PFSK-1 (cell line): ENCODE data around the gene TTLL11.

Source experiments
- FOXP2 ChIP-seq: optimal IDR thresholded peaks from 2 replicates; pipeline ENCODE3; 2011; ENCODE audit warnings: borderline replicate concordance, control low read depth, inconsistent platforms; ENCODE audit not compliant: insufficient read depth; ENCODE audit errors: extremely low read length, extremely low read depth
- POLR2AphosphoS5 ChIP-seq: IDR thresholded peaks from 2 replicates; pipeline ENCODE4 v1.6.1; 2012; ENCODE audit warnings: low read depth, mild to moderate bottlenecking, control low read depth, low read length, moderate library complexity
- SIN3A ChIP-seq: IDR thresholded peaks from 2 replicates; pipeline ENCODE4 v1.6.1; 2012; ENCODE audit warnings: mild to moderate bottlenecking, low read length, moderate library complexity, borderline replicate concordance; ENCODE audit not compliant: insufficient read depth
- TAF1 ChIP-seq: IDR thresholded peaks from 2 replicates; pipeline ENCODE4 v1.6.1; 2012; ENCODE audit warnings: low read length, control low read depth, borderline replicate concordance; ENCODE audit not compliant: insufficient read depth
- TF ChIP-seq, protein P1 (sequence below), 2 experiments: IDR thresholded peaks; 2 replicates each; pipeline versions ENCODE4 v1.6.1 to v1.8.0; 2011 to 2012; ENCODE audit warnings: low read depth in 2 of 2, low read length in 2 of 2, control low read depth in 1 of 2, inconsistent platforms in 1 of 2, mild to moderate bottlenecking in 1 of 2, moderate library complexity in 1 of 2; ENCODE audit not compliant: insufficient read depth in 1 of 2

Gene TTLL11

DNA sequence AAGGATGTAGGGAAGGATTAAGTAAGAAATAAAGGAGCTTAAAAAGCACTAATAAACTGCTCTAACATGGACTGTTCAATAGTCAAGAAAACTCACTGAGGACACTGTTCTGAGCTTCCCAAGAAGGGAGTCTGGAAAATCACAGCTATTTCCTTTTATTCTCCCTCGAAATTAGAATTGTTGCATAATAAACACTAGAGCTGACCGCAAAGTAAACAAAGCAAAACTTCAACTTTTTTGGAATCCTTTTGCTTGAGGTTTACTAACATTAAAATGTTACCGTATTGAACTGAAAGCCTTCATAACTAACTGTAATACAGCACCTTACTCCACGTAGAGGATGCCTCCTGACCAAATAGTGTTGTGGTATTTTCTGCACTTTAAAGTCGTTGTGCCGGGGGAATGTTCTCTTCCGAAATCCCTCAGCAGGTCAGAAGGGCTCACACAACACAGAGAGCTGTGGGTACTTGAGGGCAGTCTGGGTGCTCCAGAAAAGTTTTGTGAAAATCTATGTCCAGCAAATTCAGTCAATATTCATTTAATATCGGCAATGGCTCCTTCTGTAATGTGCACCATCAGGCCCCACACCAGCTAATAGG, 59.2 kb downstream of the TTLL11 start:
- no peak for TF ChIP-seq TAF1
- TF ChIP-seq POLR2AphosphoS5 = no peak
- TF ChIP-seq, protein P1, sequence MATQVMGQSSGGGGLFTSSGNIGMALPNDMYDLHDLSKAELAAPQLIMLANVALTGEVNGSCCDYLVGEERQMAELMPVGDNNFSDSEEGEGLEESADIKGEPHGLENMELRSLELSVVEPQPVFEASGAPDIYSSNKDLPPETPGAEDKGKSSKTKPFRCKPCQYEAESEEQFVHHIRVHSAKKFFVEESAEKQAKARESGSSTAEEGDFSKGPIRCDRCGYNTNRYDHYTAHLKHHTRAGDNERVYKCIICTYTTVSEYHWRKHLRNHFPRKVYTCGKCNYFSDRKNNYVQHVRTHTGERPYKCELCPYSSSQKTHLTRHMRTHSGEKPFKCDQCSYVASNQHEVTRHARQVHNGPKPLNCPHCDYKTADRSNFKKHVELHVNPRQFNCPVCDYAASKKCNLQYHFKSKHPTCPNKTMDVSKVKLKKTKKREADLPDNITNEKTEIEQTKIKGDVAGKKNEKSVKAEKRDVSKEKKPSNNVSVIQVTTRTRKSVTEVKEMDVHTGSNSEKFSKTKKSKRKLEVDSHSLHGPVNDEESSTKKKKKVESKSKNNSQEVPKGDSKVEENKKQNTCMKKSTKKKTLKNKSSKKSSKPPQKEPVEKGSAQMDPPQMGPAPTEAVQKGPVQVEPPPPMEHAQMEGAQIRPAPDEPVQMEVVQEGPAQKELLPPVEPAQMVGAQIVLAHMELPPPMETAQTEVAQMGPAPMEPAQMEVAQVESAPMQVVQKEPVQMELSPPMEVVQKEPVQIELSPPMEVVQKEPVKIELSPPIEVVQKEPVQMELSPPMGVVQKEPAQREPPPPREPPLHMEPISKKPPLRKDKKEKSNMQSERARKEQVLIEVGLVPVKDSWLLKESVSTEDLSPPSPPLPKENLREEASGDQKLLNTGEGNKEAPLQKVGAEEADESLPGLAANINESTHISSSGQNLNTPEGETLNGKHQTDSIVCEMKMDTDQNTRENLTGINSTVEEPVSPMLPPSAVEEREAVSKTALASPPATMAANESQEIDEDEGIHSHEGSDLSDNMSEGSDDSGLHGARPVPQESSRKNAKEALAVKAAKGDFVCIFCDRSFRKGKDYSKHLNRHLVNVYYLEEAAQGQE (IDR thresholded peaks at IDR 0.05; ENCODE audit: insufficient read depth in 1 of 2, low read depth in 2 of 2, low read length in 2 of 2) = no peak
- TF ChIP-seq FOXP2 = no peak
- no peak for TF ChIP-seq SIN3A

DNA sequence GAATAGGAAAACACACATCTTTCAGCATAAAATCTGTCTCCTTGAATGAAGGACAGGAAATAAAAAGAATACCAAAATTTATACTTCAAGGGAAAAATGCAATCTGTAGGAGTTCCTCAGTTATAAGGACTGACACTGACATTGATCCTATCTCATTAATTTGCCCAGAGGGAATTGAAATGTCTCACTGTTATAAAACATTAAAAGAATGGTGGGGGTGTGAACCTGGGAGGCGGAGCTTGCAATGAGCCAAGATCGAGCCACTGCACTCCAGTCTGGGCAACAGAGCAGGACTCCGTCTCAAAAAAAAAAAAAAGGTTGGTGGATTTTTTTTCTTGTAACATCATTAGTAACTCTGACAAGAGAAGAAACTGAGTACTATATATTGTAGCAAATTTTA, 60.8 kb downstream of the TTLL11 start:
- TF ChIP-seq, protein P1 (IDR thresholded peaks at IDR 0.05; ENCODE audit: insufficient read depth in 1 of 2, low read depth in 2 of 2, low read length in 2 of 2) = no peak
- TF ChIP-seq SIN3A = no peak
- TF ChIP-seq TAF1 = no peak

DNA sequence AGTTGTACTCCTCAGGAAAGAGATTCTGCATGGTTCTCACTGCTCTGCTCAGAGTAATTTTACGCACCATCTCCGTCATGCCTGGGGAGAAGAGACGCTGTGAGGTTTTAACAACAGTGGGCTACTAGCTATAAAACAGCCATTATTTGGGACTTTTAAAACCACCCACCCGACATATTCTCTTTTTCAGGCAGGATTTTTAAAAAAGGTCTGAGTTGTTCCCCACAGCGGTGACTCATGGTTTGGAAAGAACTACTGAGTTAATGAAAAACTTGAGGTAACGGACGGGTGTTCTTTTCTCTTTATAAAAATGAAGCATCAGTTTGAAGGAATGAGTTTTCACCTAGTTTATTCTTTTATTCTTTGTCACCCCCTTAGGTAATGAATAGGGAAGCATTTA, 61.3 kb downstream of the TTLL11 start:
- TF ChIP-seq SIN3A (no peak), POLR2AphosphoS5 (no peak), TAF1 (no peak), FOXP2 (no peak)
- TF ChIP-seq, protein P1 (IDR thresholded peaks at IDR 0.05; ENCODE audit: insufficient read depth in 1 of 2, low read depth in 2 of 2, low read length in 2 of 2) = no peak

DNA sequence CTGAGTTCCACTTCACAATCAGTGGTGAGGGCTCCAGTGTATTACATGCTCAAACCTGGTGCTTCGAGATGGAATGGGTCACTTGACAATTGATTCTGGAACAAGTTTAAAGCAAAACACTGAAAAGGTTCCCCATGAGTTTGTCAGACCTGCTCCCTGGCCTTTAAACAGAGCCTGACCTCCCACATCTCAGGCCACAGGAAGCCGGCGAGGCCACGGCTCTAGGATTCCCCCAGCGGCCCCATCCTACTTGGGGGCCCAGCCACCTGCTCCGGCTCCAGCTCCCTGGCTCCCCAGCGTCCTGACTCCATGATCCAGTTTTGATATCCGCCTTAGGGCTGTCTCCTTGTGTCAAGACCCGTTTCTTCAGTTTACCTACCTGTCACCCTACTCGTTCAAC, 62.0 kb downstream of the TTLL11 start:
- TF ChIP-seq SIN3A (no peak), POLR2AphosphoS5 (no peak), FOXP2 (no peak), TAF1 (no peak)
- TF ChIP-seq, protein P1 (IDR thresholded peaks at IDR 0.05; ENCODE audit: insufficient read depth in 1 of 2, low read depth in 2 of 2, low read length in 2 of 2) = no peak

DNA sequence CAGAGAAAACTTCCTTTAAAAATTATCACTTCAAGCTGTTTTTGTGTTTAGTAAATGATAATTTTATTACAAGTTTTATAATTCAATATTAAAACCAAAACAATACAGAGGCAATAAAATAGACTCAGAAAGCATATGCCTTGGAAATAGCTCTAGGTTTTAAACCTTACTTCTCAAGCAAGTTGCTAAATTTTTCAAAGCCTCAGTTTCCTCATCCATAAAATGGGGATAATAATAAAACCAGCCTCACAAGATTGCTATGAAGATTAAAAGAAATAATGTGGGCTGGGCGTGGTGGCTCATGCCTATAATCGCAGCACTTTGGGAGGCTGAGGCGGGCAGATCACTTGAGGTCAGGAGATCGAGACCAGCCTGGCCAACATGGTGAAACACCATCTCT, 62.8 kb downstream of the TTLL11 start:
- TF ChIP-seq TAF1 = no peak
- TF ChIP-seq POLR2AphosphoS5 = no peak
- TF ChIP-seq FOXP2 = no peak
- no peak for TF ChIP-seq SIN3A
- TF ChIP-seq, protein P1 (IDR thresholded peaks at IDR 0.05; ENCODE audit: insufficient read depth in 1 of 2, low read depth in 2 of 2, low read length in 2 of 2) = no peak
